HL-60/S4 treated with retinoic acid at 250 ng/mL for 4 days and 3 days (cell line): ENCODE results near the gene LECT2.

Source experiments
- in situ Hi-C: fragments of 300-500 bp; cut with MboI; formaldehyde crosslinking; loops from 2 replicates; pipeline ENCODE4 v1.7.0; 2022; ENCODE audit warnings: low sequenced_read_pairs

LECT2 gene

GRCh38 chr5:135954899-135955298, at the start of gene LECT2:
Gene LECT2 (minus strand): TSS chr5:135954983. CDS start chr5:135954833, 150 bp downstream.
- in situ Hi-C loops: loop anchor here (25.0 kb wide), 1 partner anchor 107 kb away; no protein-coding TSS in a partner anchor

GRCh38 chr5:136004436-136004835, 49.7 kb upstream of the LECT2 start:
- in situ Hi-C loops: no loop called here

GRCh38 chr5:136001466-136001981, 46.7 kb upstream of the LECT2 start:
- in situ Hi-C loops: no loop called here

- in situ Hi-C loops: no loop called here
Measured at GRCh38 chr5:136000932-136001331, 46.1 kb upstream of the LECT2 start.

GRCh38 chr5:136000147-136000546, 45.4 kb upstream of the LECT2 start:
- in situ Hi-C loops: no loop called here

GRCh38 chr5:135999406-136000139, 44.8 kb upstream of the LECT2 start:
- in situ Hi-C loops: no loop called here

- in situ Hi-C loops: no loop called here
Measured at GRCh38 chr5:135998889-135999288, 44.1 kb upstream of the LECT2 start.

- in situ Hi-C loops: no loop called here
Measured at GRCh38 chr5:135997673-135998335, 43.0 kb upstream of the LECT2 start.

- in situ Hi-C loops: no loop called here
Measured at GRCh38 chr5:135996611-135997010, 41.8 kb upstream of the LECT2 start.

GRCh38 chr5:135995976-135996375, 41.2 kb upstream of the LECT2 start:
- in situ Hi-C loops: no loop called here

- in situ Hi-C loops: no loop called here
Measured at GRCh38 chr5:135993880-135994636, 39.3 kb upstream of the LECT2 start.

- in situ Hi-C loops: no loop called here
Measured at GRCh38 chr5:135993335-135993879, 38.6 kb upstream of the LECT2 start.

GRCh38 chr5:135991429-135991828, 36.6 kb upstream of the LECT2 start:
- in situ Hi-C loops: no loop called here

- in situ Hi-C loops: no loop called here
Measured at GRCh38 chr5:135990528-135991255, 35.9 kb upstream of the LECT2 start.

- in situ Hi-C loops: no loop called here
Measured at GRCh38 chr5:135989686-135990085, 34.9 kb upstream of the LECT2 start.

GRCh38 chr5:135988546-135988945, 33.8 kb upstream of the LECT2 start:
- in situ Hi-C loops: no loop called here

GRCh38 chr5:135986891-135987401, 32.2 kb upstream of the LECT2 start:
- in situ Hi-C loops: no loop called here

- in situ Hi-C loops: no loop called here
Measured at GRCh38 chr5:135986401-135986800, 31.6 kb upstream of the LECT2 start.

- in situ Hi-C loops: no loop called here
Measured at GRCh38 chr5:135985951-135986350, 31.2 kb upstream of the LECT2 start.

- in situ Hi-C loops: no loop called here
Measured at GRCh38 chr5:135980620-135981019, 25.8 kb upstream of the LECT2 start.
